GM21390 (cell line): ENCODE measurements around the gene HOXB5.

Experiments used
- ATAC-seq: cut with Tn5 transposase; IDR thresholded peaks from one replicate; pipeline ENCODE4 v1.9.1; 2021; ENCODE audit not compliant: unreplicated experiment

Gene HOXB5

GRCh38 chr17:48592057-48592514, 1.5 kb downstream of the HOXB5 start:
- no peak for ATAC-seq

- ATAC-seq = no peak
Observed at GRCh38 chr17:48591255-48592056, 2.1 kb downstream of the HOXB5 start.

GRCh38 chr17:48590607-48591161, 2.9 kb downstream of the HOXB5 start:
- ATAC-seq = no peak

- no peak for ATAC-seq
Observed at GRCh38 chr17:48589831-48590606, 3.6 kb downstream of the HOXB5 start, which contains the start of gene HOXB3. Gene HOXB3 (minus strand): TSS chr17:48590241. CDS start chr17:48552474, 37,767 bp downstream.

GRCh38 chr17:48589060-48589830, 4.3 kb downstream of the HOXB5 start:
- no peak for ATAC-seq

- no peak for ATAC-seq
Observed at GRCh38 chr17:48588528-48588927, 5.1 kb downstream of the HOXB5 start.

GRCh38 chr17:48588074-48588415, 5.5 kb downstream of the HOXB5 start:
- no peak for ATAC-seq

GRCh38 chr17:48587276-48588073, 6.1 kb downstream of the HOXB5 start:
- no peak for ATAC-seq

GRCh38 chr17:48586355-48587258, 7.0 kb downstream of the HOXB5 start:
- ATAC-seq = no peak

GRCh38 chr17:48584223-48584741, 9.3 kb downstream of the HOXB5 start:
- no peak for ATAC-seq

GRCh38 chr17:48583708-48584222, 9.8 kb downstream of the HOXB5 start:
- no peak for ATAC-seq

GRCh38 chr17:48582750-48583069, 10.9 kb downstream of the HOXB5 start:
- no peak for ATAC-seq

GRCh38 chr17:48579760-48580554, 13.6 kb downstream of the HOXB5 start:
- no peak for ATAC-seq

- no peak for ATAC-seq
Observed at GRCh38 chr17:48579471-48579759, 14.2 kb downstream of the HOXB5 start.

GRCh38 chr17:48578616-48579470, 14.7 kb downstream of the HOXB5 start:
- ATAC-seq = peak; percentile 33

GRCh38 chr17:48577946-48578615, 15.5 kb downstream of the HOXB5 start, which contains the start of gene HOXB4:
Gene HOXB4 (minus strand): TSS chr17:48578350. CDS start chr17:48578319, 31 bp downstream.
- peak; percentile 41 for ATAC-seq
